ENCODE measurements around the gene JAGN1. TPM values are rescaled to one million over a fixed set of nuclear protein-coding genes. Genes with fewer than 3 reads are reported as not detected.

Gene JAGN1
- total RNA-seq, 2 donors from 2014 or later = 21.9 to 29.1 TPM

DNA sequence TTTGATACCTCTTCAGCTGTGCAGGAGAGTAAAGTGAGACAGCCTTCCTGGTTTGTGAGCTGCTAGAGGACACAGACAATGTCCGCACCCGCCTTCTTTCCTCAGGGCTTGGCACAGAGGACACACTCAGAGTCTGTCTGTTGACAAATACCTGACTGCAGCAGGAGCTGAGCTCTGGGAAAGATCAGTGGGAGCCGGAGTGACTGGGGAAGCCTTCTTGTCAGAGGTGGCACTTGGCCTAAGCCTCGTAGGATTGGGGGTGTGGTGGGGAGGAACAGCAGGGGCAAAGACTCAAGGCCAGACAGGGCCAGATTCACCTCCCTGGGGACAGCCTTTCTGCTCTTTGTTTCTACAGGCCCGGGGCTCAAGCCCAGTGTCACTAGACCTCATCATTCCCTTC is 23.2 kb downstream of the JAGN1 start:
- H3K4me3 ChIP-seq (ENCODE audit: low read length) = no peak overlapping the region
- TF ChIP-seq, protein P1, sequence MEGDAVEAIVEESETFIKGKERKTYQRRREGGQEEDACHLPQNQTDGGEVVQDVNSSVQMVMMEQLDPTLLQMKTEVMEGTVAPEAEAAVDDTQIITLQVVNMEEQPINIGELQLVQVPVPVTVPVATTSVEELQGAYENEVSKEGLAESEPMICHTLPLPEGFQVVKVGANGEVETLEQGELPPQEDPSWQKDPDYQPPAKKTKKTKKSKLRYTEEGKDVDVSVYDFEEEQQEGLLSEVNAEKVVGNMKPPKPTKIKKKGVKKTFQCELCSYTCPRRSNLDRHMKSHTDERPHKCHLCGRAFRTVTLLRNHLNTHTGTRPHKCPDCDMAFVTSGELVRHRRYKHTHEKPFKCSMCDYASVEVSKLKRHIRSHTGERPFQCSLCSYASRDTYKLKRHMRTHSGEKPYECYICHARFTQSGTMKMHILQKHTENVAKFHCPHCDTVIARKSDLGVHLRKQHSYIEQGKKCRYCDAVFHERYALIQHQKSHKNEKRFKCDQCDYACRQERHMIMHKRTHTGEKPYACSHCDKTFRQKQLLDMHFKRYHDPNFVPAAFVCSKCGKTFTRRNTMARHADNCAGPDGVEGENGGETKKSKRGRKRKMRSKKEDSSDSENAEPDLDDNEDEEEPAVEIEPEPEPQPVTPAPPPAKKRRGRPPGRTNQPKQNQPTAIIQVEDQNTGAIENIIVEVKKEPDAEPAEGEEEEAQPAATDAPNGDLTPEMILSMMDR (conservative IDR thresholded peaks at IDR 0.05) = no peak
- H3K9ac ChIP-seq (ENCODE audit: extremely low read depth, low read length, poor library complexity, severe bottlenecking) = no peak overlapping the region
- H3K27me3 ChIP-seq (ENCODE audit: control insufficient read depth, insufficient read depth, low read length, poor library complexity, severe bottlenecking) = peaks cover 10% of the 10 kb centered on the region
- 88 to 89% methylated on average over 2 to 5 of the region's 5 CpGs for WGBS, 2 experiments (ENCODE audit: insufficient coverage in 1 of 2, insufficient read length in 1 of 2)
- no peaks in the 10 kb centered on the region for H3K27me3 Mint-ChIP-seq (ENCODE audit: insufficient read depth)
- H3K9me3 ChIP-seq (ENCODE audit: control insufficient read depth, low read length) = no peaks in the 10 kb centered on the region
- H3K36me3 ChIP-seq (ENCODE audit: control insufficient read depth, insufficient read depth, low read length) = no peaks in the 10 kb centered on the region
- H3K27ac ChIP-seq (ENCODE audit: low read depth, low read length) = no peak overlapping the region
- H3K27ac Mint-ChIP-seq = no peak overlapping the region
- no peaks in the 10 kb centered on the region for H3K36me3 Mint-ChIP-seq (ENCODE audit: low read depth)
- DNase-seq = no peak
- H3K4me1 ChIP-seq (ENCODE audit: control insufficient read depth, insufficient read depth, low read length) = no peaks in the 10 kb centered on the region
- no peak overlapping the region for H3K4me3 Mint-ChIP-seq
- peaks cover 16% of the 10 kb centered on the region for H3K4me1 Mint-ChIP-seq
- no peaks in the 10 kb centered on the region for H3K9me3 Mint-ChIP-seq

DNA sequence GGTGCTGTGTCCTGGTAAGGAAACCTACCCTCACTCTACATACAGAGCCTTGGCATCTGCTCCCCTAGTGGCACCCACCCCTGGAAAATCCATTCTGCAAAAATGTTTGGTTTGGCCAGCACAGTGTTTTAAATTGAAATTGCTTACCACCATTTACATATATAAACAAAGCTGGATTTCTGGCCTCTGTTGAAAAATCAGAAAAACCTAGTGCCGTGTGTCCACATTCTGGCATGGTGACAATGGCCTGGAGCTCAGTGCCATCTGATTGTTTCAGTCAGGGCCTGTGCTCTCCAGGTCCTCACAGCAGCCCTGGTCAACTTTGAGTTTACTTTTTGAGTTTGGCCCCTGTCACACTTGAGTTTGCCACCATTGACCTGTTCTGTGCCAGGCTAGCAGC is 23.6 kb downstream of the JAGN1 start:
- Histone ChIP-seq H3K9ac (ENCODE audit: extremely low read depth, low read length, poor library complexity, severe bottlenecking) (no peak overlapping the region), H3K9me3 (ENCODE audit: control insufficient read depth, low read length) (no peaks in the 10 kb centered on the region), H3K4me1 (ENCODE audit: control insufficient read depth, insufficient read depth, low read length) (no peaks in the 10 kb centered on the region), H3K27ac (ENCODE audit: low read depth, low read length) (no peak overlapping the region), H3K4me3 (ENCODE audit: low read length) (no peak overlapping the region), H3K27me3 (ENCODE audit: control insufficient read depth, insufficient read depth, low read length, poor library complexity, severe bottlenecking) (peaks cover 10% of the 10 kb centered on the region), H3K36me3 (ENCODE audit: control insufficient read depth, insufficient read depth, low read length) (no peaks in the 10 kb centered on the region)
- H3K4me3 Mint-ChIP-seq = no peak overlapping the region
- H3K4me1 Mint-ChIP-seq = peaks cover 16% of the 10 kb centered on the region
- no peaks in the 10 kb centered on the region for H3K27me3 Mint-ChIP-seq (ENCODE audit: insufficient read depth)
- no peak for DNase-seq
- H3K27ac Mint-ChIP-seq = no peak overlapping the region
- no peaks in the 10 kb centered on the region for H3K9me3 Mint-ChIP-seq
- no peaks in the 10 kb centered on the region for H3K36me3 Mint-ChIP-seq (ENCODE audit: low read depth)
- TF ChIP-seq, protein P1 (conservative IDR thresholded peaks at IDR 0.05) = no peak
- WGBS, 2 experiments (ENCODE audit: insufficient coverage in 1 of 2, insufficient read length in 1 of 2) = 91 to 93% methylated on average over 1 of the region's 1 CpG

DNA sequence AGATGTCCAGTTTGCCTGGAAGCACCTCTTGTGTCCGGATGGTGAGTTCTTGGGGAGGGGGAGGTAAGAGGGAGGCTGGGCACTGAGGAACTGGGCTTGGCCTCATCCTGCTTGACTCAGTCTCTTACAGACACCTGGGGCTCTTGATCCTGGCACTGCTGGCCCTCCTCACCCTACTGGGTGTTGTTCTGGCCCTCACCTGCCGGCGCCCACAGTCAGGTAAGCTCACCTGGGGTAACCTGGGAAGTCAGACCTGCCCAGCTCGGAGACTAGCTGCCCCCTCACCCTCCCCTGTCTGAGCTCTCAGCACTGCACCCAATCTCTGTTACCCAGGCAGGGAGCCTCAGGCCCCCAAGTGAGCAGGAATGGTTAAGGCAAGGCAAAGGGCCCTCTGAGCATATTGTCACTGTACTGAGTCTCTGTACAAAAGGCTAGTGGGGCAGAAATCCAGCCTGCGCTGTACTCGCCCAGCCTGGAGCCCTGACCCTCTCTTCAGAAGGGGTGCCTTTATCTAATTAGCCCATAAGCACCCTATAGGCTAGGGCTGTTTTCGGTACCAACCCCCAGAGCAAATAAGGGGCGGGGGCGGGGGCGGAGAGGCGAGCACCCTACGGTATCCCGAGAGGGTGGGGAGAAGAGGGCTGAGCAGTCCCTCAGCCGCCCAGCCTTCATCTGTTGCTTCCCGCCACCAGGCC is 24.3 kb downstream of the JAGN1 start:
- H3K27me3 Mint-ChIP-seq (ENCODE audit: insufficient read depth) = no peaks in the 10 kb centered on the region
- no peaks in the 10 kb centered on the region for H3K9me3 Mint-ChIP-seq
- H3K4me3 ChIP-seq (ENCODE audit: low read length) = peak overlapping the region; percentile 77
- 45 to 83% methylated on average over 3 to 15 of the region's 15 CpGs for WGBS, 2 experiments (ENCODE audit: insufficient coverage in 1 of 2, insufficient read length in 1 of 2)
- H3K4me1 ChIP-seq (ENCODE audit: control insufficient read depth, insufficient read depth, low read length) = no peaks in the 10 kb centered on the region
- H3K36me3 Mint-ChIP-seq (ENCODE audit: low read depth) = no peaks in the 10 kb centered on the region
- no peaks in the 10 kb centered on the region for H3K9me3 ChIP-seq (ENCODE audit: control insufficient read depth, low read length)
- no peak overlapping the region for H3K27ac Mint-ChIP-seq
- peak overlapping the region; percentile 69 for H3K4me3 Mint-ChIP-seq
- TF ChIP-seq, protein P1 (conservative IDR thresholded peaks at IDR 0.05) = no peak
- no peak overlapping the region for H3K27ac ChIP-seq (ENCODE audit: low read depth, low read length)
- no peaks in the 10 kb centered on the region for H3K36me3 ChIP-seq (ENCODE audit: control insufficient read depth, insufficient read depth, low read length)
- H3K4me1 Mint-ChIP-seq = peaks cover 16% of the 10 kb centered on the region
- peaks cover 10% of the 10 kb centered on the region for H3K27me3 ChIP-seq (ENCODE audit: control insufficient read depth, insufficient read depth, low read length, poor library complexity, severe bottlenecking)
- H3K9ac ChIP-seq (ENCODE audit: extremely low read depth, low read length, poor library complexity, severe bottlenecking) = no peak overlapping the region
- DNase-seq = peak; percentile 57

Measured in endodermal cell (in vitro differentiated cells).